Globus pallidus (tissue), 1 donor: ENCODE data around the gene ADORA1.

Source experiments
- DNase-seq: peaks from one replicate; pipeline ENCODE4 v3.0.0-alpha.2; 2015; ENCODE audit warnings: low spot score

The ADORA1 gene

DNA sequence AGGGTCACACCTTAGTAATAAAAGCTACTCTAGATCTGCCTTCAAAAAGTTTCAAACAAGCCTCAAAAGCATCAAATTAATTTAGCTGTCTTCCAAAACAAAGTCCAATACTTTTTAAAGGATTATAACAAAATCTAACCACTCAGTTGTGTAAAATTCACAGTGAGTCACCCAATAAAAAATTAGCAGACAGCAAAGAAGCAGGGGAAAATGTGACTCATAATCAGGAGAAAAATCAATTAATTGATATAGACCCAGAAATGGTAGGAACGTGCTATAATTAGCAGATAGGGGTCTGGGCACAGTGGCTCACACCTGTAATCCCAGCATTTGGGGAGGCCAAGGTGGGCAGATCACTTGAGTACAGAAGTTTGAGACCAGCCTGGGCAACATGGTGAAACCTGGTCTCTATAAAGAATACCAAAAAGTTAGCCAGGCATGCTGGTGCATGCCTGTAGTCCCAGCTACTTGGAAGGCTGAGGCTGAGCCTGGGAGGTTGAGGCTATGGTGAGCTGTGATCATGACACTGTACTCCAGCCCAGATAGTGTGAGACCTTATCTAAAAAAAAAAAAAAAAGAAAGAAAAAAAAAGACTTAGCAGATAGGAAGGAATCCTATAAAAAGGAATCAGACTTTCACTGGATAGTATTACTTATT, 33.6 kb upstream of the ADORA1 start:
- DNase-seq = no peak

DNA sequence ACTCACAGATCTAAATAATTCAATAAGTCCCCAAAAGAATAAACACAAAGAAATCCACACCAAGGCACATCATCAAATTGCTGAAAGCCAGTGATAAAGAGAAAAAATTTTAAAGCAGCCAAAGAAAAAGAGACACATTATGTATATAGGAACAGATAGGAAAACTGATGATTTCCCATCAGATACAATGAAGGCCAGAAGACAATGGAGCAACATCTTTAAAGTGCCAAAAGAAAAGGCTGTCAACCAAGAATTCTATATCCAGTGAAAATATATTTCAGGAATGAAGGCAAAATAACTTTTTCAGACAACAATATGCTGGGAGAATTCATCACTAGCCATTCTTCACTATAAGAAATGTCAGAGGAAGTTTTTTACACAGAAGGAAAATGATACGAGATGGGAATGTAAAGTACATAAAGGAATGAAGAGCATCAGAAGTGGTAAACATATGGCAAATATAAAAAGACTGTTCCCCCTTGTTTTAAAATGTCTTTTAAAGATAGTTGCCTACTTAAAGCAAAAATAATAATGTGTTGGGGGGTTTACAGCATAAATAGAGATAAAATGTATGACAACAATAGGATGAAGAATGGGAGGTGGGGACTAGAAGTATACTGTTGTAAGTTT, 32.4 kb upstream of the ADORA1 start:
- no peak for DNase-seq

DNA sequence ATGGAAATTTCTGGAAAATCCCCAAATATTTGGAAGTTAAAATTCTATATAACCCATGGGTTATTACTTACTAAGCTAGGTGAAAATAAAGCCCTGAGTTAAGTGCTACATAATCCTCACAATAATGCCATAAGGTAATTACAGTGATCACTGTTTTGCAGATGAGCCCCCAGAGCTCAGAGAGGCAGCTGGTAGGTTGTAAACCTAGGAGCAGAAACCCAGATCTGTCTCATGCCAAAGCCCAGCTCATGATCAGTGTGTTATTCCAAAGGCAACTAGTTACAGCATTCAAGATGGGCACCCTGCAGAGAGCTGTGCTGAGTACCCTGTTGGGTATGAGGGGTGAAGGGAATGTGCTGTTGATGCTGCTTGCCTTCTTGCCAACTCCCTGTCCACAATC, 31.0 kb upstream of the ADORA1 start:
- DNase-seq = no peak

DNA sequence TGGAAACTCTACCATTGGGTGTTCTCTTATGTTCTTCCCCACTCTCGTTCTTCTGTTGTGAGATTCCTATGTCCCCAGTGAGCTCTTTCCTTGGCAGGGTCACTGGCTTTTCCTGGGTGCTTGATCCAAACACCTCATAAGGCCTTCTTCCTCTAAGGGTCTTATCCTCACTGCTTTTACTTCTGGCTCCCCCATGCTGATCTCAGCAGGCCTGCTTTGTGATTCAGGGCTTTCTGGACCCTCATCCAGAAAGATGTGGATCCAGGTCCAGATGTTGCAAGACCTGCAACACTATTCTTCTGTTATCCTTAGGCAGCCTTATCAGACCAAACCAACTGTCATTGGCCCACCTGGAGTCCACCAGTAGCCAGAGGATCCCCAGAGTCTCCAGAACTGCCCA, 30.5 kb upstream of the ADORA1 start:
- no peak for DNase-seq

DNA sequence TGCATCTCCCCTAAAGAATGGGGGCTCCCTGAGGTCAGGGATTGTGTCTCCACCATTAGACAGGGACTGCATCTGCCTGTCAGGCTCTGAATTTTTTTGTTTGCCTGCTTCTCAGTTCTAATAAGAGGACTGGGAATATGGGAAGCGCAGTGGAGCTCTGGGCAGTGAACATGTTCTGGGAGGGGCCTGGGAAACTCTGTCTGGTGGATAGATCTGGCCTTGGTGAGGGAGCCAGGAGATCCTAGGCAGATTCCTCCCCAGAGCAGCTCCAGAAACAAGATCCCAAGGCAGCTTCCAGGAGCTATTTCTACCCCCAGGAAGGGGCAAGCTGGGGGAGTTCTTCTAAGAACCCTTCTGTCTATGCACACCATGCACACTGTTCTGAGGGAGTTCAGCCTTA, 29.1 kb upstream of the ADORA1 start:
- no peak for DNase-seq

DNA sequence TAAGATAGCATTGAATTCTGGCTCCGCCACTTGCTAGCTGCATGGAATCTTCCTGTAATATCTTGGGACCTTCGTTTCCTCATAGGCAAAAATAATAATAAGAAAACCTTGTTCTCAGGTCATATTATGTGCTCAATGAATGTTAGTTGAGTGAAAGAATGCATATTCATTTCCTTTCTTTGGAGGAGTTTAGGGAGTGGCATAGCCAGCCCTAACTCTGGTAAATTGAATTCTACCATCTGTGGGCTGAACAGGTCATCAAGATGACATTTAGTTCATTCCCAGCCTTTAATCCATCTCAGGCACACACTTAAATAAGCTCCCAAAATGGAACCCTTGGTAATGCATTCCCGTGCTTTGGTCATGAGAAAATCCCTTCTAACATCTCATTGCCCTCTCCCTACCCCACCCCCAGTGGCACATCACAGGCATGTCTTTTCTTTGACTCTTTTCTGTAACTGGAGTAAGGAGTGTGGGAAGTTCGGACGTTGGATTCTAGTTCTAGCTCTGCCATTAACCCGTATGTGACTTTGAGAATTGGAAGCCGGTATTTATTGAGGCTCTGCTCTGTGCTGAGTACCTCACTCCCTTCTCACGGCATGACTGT, 28.5 kb upstream of the ADORA1 start:
- DNase-seq = no peak

DNA sequence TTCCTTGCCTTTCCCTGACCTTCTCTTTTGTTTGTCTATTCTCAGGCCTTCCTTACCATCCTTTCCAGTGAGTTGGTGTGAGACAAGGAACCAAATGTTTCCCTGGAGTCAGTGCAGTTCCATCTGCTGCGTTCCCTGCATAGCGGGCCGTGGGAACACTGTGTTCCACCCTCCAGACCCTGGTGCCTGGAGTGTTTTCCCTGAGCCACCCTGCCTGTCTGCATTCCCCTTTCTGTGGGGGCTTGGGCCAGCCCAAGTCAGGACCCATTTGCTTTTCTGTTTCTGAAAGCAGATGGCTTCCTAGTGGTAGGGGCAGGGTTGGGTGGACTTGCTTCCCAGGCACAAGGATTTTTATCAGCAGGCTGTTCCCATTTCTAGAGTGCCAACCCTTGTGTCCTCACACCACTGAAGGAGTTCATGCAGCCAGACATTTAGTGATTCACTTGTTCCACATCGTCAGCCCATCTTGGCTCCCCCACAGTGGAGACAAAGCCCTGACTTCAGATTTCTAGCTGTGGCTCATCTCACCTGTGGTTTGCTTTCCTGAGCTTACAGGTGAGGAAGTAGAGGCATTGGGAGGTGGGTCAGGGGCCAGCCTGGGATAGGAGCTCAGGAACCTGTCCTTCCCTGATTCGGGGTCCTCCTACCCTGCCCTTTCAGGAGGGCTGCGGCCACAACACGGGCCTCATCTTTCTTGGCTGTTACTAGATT, 27.6 kb upstream of the ADORA1 start:
- no peak for DNase-seq

DNA sequence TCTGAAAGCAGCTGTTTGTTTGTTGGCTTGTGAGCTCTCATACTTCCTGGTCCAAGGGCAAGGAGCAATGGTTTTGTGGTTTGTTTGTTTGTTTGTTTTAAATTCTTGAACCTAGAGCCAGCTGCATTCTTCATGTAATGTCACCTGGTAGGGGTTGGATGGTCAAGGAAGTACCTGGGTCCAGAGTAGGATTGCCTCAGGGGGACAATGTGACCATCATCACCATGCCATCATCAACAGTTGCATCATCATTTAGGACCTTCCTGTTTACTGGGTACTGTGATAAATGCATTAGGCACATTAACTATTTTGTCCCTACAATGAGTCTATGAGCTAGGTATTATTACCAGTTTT, 27.0 kb upstream of the ADORA1 start:
- no peak for DNase-seq

DNA sequence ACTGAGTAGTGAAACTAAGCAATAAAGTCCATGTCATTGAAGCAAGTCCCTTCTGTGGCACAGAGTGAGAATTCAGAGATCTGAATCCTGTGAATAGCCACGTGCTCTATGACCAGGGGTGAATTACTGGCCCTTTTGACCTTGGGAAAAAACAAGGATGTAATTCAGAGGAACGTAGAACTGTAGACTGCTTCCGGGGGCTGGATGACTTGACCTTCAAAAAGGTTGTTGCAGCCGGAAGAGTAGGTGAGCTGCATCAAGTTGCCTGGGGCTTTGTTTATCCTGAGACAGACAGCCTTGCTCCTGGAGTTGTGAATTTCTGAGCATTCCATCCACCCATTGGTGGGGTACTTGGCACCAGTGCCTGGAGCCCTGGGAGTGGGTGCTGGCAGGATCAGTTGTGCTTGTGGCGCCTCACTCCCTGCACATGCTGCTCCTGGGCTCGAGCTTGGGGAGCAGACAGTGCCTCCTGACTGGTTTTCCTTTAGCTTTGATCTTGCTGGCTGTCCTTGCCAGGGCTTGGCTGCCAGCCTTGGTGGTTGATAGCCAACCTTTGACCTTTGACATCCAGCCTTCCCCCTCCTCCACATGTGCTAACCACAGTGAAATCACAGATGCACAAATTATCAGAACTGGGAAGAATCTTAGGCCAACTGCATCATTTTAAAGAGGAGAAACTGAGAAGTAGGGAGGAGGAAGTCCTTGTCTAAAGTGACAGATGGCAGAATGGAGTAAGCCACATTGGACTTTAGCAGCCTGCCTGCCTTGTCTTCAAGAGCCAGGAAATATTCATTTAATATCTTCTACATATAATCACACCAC, 25.5 kb upstream of the ADORA1 start:
- no peak for DNase-seq

DNA sequence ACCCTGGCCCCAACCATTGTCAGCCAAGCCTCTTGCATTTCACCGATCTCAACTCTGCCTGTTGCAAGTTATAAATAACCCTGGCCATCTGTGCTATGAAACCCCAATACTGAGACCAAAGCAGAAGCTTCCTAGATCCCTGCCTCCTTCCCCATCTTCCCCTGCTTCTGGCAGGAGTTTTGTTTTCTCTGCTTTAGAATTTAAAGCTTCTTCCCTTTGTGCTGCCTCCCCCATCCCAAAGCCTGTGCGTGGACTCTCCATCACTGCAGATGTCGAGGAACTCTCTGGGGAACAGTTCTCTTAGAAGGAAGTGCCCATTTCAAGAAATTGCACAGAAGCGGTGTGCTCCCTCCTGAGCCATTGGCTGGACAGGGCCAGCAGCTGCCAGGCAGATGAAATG, 24.3 kb upstream of the ADORA1 start:
- no peak for DNase-seq

DNA sequence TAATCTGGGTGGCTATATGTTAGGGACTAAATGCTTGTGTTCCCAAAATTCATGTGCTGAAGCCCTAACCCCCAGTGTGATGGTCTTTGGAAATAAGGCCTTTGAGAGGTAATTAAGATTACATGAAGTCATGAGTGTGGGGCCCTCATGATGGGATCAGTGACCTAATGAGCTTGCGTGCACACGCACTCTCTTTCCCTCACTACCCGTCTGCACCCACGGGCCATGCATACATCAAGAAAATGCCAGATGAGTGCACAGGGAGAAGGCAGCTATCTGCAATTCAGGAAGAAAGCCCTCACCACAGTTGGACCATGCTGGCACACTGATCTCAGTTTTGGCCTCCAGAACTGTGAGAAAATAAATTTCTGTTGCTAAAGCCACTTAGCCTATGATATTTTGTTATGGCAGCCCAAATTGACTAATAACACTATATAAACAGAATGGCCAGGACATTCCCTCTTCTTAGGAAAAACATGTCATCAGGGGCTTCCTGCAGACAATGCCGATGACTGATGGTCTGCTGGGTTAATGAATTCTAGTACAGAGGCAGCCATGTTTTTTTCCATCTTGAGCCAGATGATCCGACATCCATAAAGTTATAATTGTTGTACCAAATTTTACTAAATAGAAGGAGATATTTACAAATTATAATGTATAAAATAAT, 23.6 kb upstream of the ADORA1 start:
- DNase-seq = no peak

DNA sequence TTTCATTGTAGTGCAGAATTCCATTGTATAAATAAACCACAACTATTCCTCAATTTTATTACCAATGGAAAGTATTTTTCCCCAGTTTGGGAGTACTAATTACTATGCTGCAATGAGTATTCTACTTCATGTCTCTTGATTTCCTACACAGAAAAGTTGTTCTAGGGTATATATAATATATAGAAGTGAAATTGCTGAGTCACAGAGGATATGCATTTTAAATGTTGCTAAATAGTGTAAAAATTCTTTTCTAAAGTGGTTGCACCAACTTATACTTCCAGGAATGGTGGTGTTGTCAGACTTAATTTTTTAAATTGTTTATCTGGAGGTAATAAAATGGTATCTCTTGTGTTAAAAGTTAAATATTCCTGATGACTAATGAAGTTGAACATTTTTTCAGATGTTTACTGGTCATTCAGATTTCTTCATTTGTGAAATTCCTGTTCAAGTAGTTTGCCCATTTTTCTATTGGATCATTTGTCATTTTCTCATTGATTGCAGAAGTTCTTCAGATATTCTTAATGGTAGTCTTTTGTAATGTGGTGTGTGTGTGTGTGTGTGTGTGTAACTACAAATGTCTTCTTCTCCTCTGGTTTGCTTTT, 22.6 kb upstream of the ADORA1 start:
- DNase-seq = no peak

DNA sequence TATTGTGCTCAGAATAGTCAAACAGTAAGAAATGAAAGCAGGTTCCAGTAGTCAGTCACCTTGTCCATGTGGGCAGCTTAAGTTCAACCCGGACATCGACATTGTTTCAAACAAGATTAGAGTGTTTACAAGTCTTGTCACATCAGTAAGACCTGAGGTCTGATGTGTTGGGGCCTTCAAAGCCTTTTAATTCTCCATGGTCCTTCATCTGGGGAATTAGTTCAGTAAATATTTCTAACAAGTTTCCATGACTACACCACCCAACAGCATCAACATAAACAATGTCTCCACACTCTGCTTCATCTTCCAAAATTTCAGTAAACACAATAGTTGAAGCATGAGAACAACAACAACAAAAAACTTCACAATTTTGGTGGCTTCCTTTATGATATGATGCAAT, 15.1 kb upstream of the ADORA1 start:
- DNase-seq = no peak

DNA sequence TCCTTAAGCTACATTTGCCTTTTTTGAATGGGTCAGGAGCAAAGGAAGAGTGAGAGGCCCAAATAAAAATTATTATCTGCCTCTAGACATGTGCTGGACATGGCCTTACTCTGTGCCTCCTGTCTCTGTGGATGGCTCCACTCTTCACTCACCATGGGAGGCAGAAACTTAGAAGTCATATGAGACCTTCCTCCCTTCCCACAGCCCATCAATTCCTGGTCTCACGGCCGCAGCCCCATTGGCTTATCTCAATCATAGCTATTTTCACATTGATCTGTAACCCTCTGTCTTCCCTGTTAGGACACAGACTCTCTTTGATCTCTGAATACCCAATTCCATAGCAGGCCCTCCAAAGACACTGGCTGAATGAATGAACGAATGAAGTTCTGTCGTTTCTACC, 14.2 kb upstream of the ADORA1 start:
- no peak for DNase-seq

DNA sequence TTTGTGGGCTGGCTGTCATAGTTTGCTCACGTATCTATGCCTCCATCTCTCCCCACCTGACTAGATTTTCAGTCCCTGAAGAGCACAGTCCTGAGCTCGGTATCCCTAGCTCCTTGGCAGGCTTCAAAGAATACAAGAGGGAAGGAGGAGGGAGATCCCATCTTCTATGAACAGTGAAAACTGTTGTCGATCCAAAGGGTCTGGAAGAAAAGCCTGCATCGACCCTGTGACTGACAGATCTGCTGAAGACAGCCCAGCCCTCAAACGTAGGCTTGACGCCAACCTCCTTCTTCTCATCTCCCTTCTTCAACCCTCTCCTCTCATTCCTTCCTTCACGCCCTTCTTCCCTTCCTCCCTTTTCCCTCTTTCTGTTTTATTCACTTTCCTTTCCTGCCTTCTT, 13.3 kb upstream of the ADORA1 start:
- DNase-seq = no peak

DNA sequence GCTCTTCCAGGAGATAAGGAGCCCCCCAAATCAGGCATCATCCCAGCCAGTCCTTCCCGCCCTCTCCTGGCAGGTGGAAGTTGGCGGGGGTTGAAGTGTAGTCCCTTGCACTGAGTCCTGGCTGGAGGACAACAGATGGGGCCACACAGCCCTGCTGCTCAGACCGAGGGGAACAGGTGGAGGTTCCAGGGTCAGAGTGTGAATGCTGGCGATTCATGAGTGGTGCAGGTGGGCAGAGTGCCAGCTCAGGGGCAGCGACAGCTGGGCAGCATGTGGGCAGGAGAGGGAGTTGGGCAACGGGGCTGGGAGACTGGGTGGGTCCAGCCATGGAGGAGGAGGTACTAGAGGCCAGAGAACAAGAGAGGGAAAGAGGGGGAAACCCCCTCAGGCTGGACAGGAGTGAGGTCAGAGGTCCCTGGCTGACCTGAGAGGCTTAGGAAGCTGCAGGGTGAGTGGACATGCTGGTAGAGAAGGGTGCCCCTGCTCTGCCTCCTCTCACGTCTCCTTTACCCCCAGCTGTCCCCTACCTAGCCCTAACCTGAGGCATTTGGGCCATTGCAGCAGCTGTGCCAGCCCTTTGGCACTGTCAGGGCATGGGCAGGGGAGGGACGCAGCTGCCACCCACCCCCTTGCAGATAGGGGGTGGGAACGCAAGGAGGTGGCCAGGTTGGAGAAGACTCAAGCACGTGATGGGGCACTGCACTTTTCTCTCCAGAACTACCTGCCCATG, 11.3 kb upstream of the ADORA1 start:
- DNase-seq = no peak

DNA sequence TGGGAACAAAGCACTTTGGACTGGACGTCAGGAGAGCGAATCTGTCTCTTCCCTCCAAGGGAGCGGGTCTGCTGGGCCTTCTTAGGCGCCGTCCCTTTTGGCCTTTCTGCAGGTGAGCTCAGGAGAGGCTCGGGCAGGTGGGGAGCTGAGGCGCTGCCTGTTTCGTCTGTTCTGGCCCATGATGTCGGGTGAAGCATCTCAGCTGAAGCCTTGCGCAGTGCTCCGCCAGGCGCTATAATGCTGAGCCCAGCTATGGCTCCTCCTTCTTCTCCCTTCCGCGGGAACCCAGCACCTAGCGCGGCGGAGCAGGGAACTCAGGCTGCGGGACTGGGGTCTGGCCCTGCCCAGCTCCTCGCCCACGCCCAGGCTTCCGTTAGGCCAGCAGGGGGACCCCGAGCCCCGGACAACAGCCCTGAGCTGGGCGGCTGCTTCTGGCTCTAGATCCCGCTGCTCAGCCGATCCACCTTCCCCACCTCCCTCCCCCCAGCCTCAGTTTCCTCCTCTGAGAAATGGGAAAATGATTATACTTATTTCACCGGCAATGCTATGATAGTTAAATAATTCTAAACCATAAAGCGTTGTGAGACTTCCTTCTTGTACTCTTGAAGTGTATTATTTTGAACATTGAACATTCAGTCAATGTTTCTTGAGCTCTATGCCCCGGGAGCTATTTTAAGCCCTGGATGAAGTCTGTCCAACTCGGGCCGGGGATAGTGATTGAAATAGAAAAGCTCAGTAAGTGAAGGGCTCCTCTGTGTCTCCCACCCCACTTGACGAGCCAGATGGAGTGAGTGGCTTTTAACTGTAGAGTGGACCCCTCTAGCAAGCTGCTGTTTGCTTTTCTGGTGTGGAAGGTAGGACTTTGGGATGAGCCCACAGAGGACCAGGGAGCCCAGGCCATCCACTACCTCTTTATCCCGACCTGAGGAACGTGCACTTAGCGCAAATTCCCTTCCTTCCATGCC, 9.6 kb upstream of the ADORA1 start:
- peak; percentile 68 for DNase-seq

DNA sequence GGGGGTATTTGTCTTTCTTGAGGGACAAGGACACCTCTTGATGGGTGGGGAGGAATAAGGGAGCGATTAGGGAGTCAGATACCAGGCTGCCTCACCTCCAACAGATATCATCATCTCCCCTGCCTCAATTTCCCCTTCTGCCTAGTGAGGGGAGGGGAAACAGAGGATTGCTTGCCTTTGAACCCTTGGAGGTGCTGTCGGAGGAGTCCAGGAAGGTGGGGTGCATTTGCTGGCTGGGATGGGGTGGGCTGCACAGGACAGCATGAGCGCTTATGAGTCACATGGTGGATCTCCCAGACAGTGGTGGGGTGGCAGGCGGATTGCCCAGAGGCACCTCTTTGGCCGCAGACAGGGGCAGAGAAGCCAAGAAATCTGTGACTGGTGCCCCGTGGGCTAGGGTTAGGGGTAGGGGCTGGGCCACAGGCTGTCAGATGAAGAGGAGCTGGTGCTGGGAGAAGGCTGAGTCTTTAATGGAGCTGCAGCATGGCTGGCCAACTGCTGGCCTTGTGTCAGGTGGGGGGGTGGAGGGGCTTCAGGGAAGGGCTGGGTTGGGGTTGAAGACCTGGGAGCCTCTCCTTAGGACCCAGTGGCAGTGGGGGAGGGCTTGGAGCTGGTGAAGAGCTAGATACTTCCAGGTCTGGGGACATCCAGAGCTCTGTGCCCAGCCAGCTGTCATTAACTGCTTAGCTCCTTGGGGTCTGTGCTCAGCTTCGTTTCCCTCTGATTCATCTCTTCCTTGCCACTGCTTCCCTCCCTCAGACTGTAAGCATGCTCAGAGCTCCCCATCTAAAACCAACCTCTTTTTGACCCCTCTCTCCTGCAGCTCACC, 7.0 kb upstream of the ADORA1 start:
- no peak for DNase-seq
